ENCODE measurements around the gene EFCAB9. TPM values are rescaled to one million over a fixed set of nuclear protein-coding genes. Genes with fewer than 3 reads are reported as not detected.
"Not testable (repeated sequence)": the region's sequence is repeated elsewhere in the genome, so short reads cannot be mapped to it uniquely, and the experiment has no call there.

The EFCAB9 gene
- total RNA-seq, 4 donors from 2014 or later, result not detected

GRCh38 chr5:172200476-172200875 lies 6.5 kb downstream of the EFCAB9 start:
- WGBS, 2 donors (ENCODE audit: low coverage in 1 of 2), result 86 to 92% methylated on average over 5 to 6 of the region's 6 CpGs
- ATAC-seq, result no peak

GRCh38 chr5:172205984-172206383 lies 12.0 kb downstream of the EFCAB9 start:
- H3K4me3 ChIP-seq, H3K27ac ChIP-seq, ATAC-seq, H3K4me1 ChIP-seq, H3K9me3 ChIP-seq, H3K27me3 ChIP-seq: not testable (repeated sequence)
- WGBS, 2 donors (ENCODE audit: low coverage in 1 of 2), result 96 to 97% methylated on average over 4 to 10 of the region's 11 CpGs
- peaks cover 0 to 23% of the 10 kb centered on the region in 2 donors for H3K36me3 ChIP-seq

More at GRCh38 chr5:172200476-172200875, 6.5 kb downstream of the EFCAB9 start:
- no peaks in the 10 kb centered on the region for H3K27me3 ChIP-seq
- no peaks in the 10 kb centered on the region for H3K4me1 ChIP-seq
- no peaks in the 10 kb centered on the region for H3K36me3 ChIP-seq
- TF ChIP-seq CTCF (IDR thresholded peaks at IDR 0.05) (no peak), POLR2AphosphoS5 (IDR thresholded peaks at IDR 0.05) (no peak), POLR2A (IDR thresholded peaks at IDR 0.05) (no peak), EP300 (IDR thresholded peaks at IDR 0.05) (no peak)
- no peaks in the 10 kb centered on the region for H3K9me3 ChIP-seq
- H3K27ac ChIP-seq, result no peak overlapping the region
- no peak overlapping the region for H3K4me3 ChIP-seq

- 68 to 73% methylated on average over 3 of the region's 3 CpGs for WGBS, 2 donors (ENCODE audit: low coverage in 1 of 2)
- H3K4me3 ChIP-seq, result no peak overlapping the region
Observed at GRCh38 chr5:172207511-172207910, 13.5 kb downstream of the EFCAB9 start.

GRCh38 chr5:172209714-172210113 lies 15.7 kb downstream of the EFCAB9 start:
- H3K27ac ChIP-seq, result no peak overlapping the region
- H3K4me3 ChIP-seq, result no peak overlapping the region
- H3K9me3 ChIP-seq, result no peaks in the 10 kb centered on the region
- TF ChIP-seq CTCF (IDR thresholded peaks at IDR 0.05), result no peak
- no peak for TF ChIP-seq POLR2AphosphoS5 (IDR thresholded peaks at IDR 0.05)
- TF ChIP-seq EP300 (IDR thresholded peaks at IDR 0.05), result no peak
- no peak for TF ChIP-seq POLR2A (IDR thresholded peaks at IDR 0.05)
- 78 to 85% methylated on average over 2 of the region's 2 CpGs for WGBS, 2 donors (ENCODE audit: low coverage in 1 of 2)
- H3K27me3 ChIP-seq, result no peaks in the 10 kb centered on the region
- ATAC-seq, result no peak
- H3K4me1 ChIP-seq, result no peaks in the 10 kb centered on the region
- peaks cover 0 to 50% of the 10 kb centered on the region in 2 donors for H3K36me3 ChIP-seq

More at GRCh38 chr5:172207511-172207910, 13.5 kb downstream of the EFCAB9 start:
- Histone ChIP-seq H3K36me3 (peaks cover 0 to 38% of the 10 kb centered on the region in 2 donors), H3K27ac (no peak overlapping the region), H3K4me1 (no peaks in the 10 kb centered on the region), H3K9me3 (no peaks in the 10 kb centered on the region), H3K27me3 (no peaks in the 10 kb centered on the region)
- no peak for ATAC-seq
- TF ChIP-seq EP300 (IDR thresholded peaks at IDR 0.05) (no peak), CTCF (IDR thresholded peaks at IDR 0.05) (no peak), POLR2AphosphoS5 (IDR thresholded peaks at IDR 0.05) (no peak), POLR2A (IDR thresholded peaks at IDR 0.05) (no peak)

GRCh38 chr5:172211676-172212075 lies 17.7 kb downstream of the EFCAB9 start:
- H3K27me3 ChIP-seq, result no peaks in the 10 kb centered on the region
- H3K36me3 ChIP-seq, result peaks cover 0 to 53% of the 10 kb centered on the region in 2 donors
- no peak overlapping the region for H3K4me3 ChIP-seq
- H3K4me1 ChIP-seq, result no peaks in the 10 kb centered on the region
- TF ChIP-seq POLR2A (IDR thresholded peaks at IDR 0.05) (no peak), CTCF (IDR thresholded peaks at IDR 0.05) (no peak), EP300 (IDR thresholded peaks at IDR 0.05) (no peak), POLR2AphosphoS5 (IDR thresholded peaks at IDR 0.05) (no peak)
- ATAC-seq, result no peak
- H3K9me3 ChIP-seq, result no peaks in the 10 kb centered on the region
- H3K27ac ChIP-seq, result no peak overlapping the region
- WGBS, 2 donors (ENCODE audit: low coverage in 1 of 2), result 89% methylated on average over 3 to 6 of the region's 8 CpGs
